NCI-H2196 treated with DMSO at 0.1 percent for 48 hours (cell line): ENCODE measurements around the gene STOM.
A peak's percentile ranks its signal among the peaks of the same experiment; 100 is the strongest.

Experiments used
- DNase-seq: peaks from one replicate; lab custom pipeline; 2025; ENCODE audit not compliant: unreplicated experiment; lab: John Stamatoyannopoulos, UW

Gene STOM

DNA sequence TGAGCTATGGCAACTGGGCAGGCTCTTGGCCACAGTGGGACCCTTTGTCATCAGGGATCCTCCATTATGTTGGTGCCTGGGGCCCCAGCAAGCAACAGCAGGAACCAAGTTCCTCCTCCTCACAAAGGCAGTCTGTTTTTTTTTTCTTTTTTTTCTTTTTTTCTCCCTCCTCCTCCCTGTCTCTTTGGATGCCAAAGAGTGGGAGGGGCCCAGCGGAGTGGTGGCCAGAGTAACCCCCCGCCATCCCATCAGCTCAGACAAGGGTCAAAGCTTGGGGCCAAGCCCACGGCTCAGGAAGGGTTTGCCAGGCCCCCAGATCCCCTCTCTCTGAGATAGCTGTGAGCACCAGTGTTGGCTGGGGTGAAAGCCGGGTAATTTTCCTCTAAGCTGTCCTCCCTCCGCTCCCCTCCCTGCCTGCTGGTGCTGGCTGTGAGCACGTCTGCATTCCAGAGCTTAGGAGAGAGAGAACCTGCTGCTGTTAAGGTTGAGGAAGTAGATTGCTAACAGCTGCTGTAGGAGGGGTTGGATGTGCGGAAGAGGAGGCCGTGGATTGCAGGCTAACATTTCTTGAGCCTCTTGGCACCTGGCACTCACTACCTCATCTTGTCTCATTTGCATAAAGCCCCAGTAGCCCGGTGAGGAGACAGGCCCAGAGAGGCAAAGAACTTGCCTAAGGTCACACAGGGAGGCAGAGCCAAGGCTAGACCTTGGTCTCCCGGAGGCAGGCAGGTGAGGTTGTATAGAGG lies 80.9 kb downstream of the STOM start:
- DNase-seq, result peak; percentile 31
